SW480 (cell line): ENCODE data around the gene CA12.
A peak's percentile ranks its signal among the peaks of the same experiment; 100 is the strongest.
"Not testable (repeated sequence)": the region's sequence is repeated elsewhere in the genome, so short reads cannot be mapped to it uniquely, and the experiment has no call there.

ENCODE experiments used
- DNase-seq: peaks from one replicate; pipeline ENCODE4 v3.0.0-alpha.2; 2016; ENCODE audit warnings: low spot score

The CA12 gene

DNA sequence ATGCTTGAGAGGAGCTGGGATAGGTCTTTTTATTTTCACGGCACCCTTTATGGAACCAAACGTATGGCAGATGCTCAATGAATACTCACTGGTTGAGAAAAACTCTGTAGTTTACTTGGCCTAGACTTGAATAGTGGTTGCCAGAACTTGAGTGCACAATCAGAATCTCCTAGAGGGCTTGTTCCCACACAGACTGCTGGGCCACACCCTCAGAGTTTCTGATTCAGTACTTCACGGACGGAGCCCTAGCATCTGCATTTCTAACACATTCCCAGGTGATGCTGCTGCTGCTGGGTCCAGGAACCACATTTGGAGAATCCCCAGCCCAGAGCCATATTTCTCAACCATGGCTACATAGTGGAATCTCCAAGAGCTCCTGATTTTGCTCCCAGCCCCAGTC lies 24.6 kb downstream of the CA12 start:
- DNase-seq: no peak

DNA sequence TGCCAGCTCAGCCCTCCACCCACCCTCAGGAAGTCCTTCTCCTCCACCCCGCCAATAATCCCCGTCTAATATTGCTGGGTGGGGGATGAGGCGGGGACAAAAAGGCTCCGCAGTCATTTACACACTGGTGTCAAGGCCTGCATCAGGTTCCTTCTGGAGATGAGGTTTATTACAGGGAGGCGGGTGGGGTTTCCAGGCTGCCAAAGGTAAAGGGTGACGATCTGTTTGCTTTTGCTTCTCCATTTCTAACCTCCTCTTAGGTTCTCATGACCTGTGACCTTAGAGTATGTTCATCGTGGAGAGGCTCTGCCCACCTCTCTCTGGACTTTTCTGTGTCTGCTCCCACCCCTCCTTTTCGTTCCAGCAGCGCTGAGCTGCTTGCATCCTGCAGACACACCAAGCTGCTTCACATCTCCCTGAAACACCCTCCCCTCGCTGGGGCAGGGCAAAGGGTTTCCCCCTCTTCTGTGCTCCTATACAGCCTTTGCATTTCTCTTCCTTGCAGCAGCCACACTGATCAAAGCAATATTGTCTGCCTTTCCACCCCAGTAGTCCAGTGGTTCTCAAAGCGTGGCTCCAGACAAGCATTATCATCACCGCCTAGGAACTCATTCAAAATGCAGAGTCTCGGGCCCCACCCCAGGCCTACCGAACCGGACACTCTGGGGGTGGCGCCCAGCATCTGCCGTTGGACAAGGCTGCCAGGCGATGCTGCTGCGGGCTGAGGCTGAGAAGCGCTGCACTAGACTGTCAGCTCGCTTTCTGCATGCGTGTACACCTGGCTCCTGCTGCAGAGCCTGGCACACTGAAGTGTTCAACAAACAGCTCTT lies 26.6 kb downstream of the CA12 start:
- no peak for DNase-seq

DNA sequence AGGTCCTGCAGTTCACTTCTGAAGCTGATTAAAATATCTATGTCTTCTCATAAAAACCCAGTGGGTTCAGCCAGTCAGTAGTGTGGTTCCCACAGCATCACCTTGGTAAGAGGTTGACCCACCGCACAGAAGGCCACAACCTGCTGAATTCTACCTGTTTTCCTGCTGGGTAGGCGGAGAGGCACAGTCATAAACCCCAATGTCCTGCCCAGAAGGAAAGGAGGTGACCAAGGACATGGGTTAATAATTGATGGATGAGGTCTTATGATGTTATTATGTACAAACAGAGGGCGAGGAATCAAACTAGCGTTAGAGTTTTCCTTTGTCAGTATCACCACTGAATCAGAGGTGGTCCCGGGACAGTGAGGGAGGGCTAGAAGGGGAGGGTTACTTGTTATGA lies 27.8 kb downstream of the CA12 start:
- no peak for DNase-seq

DNA sequence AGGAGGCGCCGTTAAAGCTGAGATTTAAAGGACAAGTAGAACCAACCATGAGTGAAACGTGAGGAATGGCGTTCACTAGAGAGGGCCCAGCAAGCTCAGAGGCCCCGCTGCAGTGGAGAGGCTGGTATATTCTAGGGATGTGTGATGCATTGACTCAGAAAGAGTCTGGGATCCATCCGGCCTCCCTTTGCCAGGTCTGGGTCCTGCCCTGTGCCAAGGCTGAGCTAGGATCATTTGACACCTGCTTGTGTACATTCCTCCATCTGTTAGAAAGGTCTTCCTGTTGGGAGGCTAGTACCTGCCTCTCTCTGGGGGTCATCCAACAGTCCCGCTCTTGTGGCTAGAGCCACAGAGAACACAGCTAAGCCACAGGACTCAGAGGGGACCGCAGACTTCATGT lies 28.4 kb downstream of the CA12 start:
- no peak for DNase-seq

DNA sequence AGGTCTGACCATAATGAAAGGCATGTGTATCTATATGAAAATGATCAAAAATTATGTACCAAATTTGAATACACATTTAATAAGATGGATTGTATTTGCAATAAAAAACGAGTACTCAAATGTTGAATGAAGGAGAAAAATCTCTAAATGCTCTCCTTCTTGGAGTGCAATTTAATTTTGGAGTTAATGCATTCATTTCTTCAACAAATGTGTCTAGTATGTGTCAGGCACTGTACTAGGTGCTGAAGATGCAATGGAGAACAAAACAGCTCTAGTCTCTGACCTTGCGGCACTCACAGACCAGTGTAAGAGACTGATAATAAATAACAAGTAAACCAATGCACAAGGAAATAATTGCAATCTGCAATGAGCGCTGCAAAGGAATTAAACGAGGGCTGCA lies 28.8 kb downstream of the CA12 start:
- no peak for DNase-seq

DNA sequence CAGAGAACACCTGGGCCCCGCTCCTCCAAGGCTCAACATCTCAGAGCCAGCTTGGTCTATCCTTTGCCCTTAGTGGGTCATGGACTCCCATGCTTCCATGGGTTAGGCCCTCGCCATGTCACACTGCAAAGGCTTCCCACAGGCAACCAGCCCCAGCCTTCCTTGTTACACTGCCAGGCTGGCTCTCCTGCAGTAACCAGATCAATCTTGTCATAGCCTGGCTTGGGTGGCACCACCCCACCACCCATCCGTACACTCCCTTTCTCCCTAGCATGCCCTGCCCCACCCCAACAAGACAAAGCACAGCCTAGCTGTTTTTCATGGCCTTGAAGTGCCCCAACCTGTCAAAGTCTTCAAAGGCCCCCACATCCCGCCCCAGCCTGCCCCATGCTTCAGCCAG lies 30.5 kb downstream of the CA12 start:
- no peak for DNase-seq

DNA sequence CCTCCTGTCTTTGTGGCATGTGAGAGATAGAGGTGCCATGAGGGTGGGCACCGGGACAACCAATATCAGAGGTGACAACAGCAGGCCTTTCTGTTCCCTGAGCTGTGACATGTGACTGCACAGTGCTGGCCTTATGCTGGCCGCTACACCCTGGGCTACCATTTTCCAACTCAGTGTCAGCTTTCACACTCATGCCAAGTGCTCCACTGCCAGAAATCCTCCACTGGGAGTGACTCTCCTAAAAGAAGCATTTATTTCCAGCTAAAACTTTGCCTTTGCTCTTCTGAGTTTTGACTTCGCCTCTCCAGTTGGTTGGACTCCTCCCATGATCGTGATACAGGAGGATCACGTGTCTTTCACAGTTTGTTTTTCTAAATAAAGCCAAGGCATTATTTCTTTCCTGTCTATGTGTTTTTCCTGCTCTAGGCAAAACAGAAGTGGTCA lies 31.4 kb downstream of the CA12 start:
- DNase-seq: no peak

DNA sequence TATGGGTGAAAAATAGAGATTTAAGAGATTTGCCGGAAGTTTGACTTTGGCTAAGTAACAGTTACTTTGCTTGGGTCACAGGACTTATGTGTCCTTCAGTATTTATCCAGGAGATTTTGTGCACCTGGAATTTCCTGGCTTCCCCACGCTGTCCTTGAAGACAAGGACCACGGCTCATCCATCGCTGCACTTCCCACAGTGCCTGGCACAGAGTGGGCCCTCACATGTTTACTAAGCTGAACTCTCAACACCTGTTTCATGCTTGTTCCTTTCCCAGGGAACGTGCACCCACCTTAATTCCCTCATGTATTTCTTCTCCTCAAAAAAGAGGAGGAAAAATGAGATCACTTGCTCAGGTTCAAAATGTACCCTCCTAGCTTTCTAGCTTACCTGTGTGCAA lies 32.0 kb downstream of the CA12 start:
- DNase-seq: no peak

DNA sequence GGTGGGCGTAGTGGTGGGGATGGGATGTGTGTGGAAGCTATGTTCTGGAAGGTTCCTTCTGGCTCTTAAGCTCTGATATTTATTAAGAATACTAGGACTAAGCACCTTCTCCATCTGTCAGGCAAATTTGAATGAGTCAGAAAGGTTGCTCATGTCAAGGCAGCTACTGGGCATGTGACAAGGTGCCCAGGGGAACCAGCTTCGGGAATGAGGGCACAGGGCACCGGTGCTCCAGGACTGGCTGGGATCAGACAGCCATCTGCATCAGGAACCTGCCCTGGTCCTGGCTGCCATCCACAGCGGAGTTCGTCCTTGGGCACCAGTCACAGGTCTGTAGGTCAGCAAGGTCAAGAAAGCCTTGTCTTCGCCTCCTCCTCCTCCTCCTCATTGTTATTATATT lies 32.5 kb downstream of the CA12 start:
- no peak for DNase-seq

DNA sequence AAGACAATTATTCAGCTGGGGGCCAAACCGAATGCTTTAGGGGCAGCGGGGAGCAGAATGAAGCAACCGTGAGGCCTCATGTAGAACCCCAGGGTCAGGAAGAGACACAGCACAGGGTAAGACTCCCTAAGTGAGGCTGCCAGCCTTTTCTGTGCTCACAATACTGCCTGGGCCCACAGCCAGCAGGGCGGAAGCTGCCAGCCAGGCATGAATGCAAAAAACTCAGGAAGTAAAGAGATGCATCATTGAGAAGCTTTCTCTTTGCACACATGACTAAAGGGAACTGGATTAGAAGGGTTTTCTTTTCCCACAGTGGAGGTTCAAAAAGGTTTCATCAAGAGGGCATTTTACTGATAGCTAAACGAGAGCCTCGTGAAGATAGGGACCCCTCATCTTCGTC lies 33.3 kb downstream of the CA12 start:
- DNase-seq: no peak

DNA sequence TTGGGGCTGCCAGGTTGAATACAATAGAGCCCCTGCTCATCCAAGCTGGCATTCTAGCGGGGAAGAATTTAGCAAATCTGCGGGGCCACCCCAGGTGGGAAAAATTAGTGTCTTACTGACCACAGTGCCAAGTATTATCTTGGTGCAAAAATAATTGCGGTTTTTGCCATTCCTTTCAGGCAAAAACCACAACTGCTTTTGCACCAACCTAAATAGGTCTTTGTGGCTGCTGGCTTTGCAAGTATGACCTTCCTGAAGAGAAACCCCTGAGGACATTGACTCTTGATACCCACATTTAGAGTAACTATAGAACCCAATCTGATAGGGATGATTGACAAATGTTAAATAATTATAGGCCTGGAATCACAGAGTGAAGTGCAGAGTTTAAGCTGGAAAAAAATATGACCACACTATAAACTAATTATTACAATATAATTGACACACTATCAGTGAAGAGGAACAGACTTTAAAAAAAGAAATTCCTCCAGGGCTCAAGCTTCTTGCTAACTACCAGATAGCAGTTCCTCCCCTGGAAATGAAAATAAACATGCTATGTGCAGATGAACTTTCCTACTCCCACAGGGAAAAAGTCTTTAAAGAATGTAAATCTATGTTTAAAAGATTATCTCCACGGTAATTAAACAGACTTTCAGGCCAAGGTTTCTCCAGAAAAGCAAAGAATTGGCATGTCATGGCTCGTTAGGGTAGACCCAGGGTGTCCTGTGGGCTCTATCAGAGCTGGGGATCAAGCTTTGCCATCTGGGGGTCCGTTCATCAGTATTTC lies 34.4 kb downstream of the CA12 start:
- no peak for DNase-seq

DNA sequence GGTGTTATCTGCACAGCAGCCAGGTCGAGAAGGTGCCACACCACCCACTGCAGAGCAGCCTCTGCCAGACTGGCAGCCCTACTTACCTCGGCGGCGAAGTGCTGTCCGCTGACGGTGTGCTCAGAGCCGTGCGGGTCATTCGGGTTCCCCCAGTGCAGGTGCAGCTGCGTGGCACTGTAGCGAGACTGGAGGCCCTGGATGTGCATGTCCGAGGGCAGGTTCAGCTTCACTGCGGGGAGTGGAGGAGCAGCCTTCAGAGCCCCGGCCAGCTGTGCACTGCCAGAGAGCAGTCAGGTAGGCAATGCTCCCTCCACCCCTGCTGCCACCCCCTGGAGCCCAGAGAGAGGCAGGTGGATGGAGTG lies 36.3 kb downstream of the CA12 start:
- no peak for DNase-seq

DNA sequence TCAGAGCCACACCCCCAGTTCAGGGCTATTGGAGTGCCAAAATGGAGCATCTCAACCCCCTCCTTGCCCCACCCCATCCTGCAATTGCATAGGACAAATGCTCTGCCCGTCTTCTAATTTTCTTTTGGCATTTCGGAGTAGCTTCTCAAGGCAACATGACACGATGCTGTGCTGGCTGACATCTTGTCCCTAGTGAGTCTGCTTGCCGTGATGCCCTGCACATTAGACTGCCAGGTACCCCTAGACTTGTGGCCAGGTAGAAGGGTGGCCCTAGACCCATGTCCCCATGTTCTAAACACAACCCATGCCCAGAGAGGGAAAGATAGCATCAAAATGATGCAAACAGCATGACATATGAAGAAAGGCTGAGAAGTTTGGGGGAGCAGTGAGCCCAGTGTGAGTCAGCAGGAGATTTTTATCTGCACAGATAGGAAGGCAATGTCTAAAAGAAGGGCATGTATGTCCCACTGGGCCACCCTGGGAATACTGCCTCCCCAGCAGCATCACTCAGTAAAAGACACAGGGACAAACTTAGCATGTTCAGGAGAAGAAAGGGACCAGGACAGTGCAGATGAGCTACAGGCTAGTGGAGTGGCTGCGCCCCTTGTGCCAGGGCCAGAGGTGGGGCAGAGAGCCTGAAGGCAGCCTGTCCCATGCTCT lies 36.8 kb downstream of the CA12 start:
- peak; percentile 12 for DNase-seq

DNA sequence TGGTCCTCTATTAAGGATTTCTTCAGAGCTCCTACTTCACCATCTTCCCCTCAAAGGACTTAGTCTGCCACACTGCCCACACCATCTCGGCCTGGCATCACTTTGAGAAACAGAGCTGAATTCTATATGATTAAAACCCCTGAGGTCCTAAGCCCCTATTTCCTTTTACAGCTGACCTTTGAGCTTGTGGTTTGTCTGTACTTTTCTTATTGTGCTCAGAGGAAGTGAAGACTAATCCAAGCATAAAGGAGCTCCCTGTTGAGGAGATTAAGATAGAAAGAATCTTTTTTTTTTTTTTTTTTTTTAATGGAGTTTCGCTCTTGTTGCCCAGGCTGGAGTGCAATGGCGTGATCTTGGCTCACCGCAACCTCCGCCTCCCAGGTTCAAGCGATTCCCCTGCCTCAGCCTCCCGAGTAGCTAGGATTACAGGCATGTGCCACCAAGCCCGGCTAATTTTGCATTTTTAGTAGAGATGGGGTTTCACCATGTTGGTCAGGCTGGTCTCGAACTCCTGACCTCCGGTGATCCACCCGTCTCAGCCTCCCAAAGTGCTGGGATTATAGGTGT lies 38.6 kb downstream of the CA12 start:
- not testable (repeated sequence) for DNase-seq

DNA sequence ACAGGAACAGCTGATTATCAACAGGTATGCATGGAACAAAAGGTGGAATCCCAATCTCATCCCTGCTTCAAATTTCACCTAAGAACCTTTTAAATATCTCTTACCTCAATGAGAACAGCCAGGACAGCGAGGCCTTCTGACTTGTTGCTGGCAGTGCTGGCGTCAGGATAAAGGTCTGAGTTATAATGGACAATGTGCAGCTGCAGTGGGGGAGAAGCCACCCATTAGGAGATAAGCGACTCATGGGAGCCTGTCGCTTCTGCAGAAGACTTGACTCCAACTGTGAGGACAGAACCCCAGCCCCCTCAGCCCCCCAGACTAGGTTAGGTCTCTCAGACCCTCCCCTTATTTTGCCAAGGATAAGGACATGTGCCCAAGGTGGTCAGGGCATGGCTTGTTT lies 39.7 kb downstream of the CA12 start:
- DNase-seq: no peak

DNA sequence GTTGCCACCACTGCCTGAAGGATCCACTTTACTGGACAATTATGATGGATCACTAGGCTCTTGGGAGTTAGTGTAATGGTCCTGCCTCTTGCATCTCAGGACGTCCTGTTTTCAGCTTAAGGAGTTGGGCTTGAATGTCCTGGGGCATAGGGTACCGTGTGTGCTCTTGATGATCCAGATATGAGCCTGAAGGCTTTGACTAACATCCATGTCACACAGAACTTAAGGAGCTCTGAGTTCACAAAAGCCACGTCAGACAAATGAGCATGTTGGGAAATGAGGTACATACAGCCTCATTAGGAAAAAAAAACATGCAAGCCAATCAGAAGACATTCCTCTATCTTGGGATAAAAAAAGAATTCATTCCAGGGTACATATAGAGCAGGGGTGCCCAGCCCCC lies 40.8 kb downstream of the CA12 start:
- DNase-seq: no peak

DNA sequence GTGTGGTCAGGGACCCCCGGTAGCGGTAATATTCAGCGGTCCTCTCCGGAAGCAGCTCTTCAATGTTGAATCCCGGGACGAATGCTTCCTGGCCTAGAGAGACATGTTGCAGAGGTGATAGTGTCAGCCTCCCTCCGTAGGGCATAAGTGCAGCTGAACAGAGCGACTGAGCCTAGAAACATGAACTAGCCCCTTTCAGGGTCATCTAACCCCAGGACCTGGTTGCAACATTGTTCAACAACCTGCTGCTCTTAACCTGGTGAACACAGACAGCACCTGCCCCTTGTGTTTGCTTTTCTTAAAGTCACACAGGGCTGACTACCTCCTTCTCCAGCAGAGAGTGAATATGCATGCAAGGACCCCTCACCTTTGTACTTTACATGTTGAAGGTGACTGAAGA lies 41.3 kb downstream of the CA12 start:
- no peak for DNase-seq

DNA sequence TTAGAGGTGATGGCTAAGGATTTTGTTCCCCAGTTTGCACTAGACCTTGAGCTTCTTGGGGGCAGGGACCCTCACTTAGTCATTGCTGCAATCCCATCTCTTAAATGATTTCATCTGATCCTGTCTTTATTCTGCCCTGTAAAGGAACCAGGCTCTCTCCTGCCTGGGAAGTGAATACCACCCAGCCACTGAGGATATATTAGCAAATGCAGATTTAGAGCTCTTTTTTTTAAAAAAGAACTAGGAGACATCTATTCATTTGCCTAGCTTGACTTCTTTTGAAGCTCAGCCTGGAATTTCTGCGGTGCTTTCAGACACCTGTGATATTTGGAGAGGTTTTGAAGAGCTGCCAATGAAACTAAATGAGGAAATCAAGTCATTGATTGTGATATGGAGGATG lies 41.8 kb downstream of the CA12 start:
- DNase-seq: no peak

DNA sequence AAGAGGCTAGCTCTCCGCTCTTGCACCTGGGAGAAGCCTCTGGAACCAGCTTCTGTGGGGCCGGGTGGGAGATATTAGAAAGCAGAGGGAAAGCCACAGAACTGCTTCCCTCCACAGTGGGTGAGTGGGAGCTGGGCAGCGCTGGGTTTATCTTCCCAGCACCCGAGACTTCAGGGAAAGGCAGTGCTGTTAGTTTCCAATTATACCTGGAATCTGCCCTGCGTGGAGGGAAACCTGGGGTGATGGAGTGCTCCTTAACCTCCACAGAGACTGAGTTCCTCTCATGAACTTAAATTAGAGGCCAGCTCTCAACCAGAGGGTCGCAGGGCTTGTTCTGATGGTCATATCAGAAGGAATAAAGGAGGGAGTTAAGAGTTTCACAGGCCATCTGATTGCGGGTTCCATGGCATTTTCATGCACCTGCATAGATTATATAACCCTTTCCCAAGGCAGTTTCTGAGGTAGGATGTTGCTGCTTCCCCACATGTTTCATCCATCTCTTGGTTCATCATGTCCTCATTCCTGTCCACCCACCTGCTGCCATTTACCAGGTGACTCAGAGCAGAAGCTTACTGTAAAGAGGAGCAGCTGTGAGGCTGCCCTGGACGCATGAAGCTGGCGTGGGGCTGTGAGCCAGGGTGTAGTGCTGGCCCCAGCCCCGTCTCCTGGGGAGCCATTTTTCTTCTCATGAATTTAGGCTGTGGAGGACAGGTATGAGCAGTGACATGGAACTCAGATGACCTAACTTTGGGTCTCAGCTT lies 42.5 kb downstream of the CA12 start:
- DNase-seq: peak; percentile 23

DNA sequence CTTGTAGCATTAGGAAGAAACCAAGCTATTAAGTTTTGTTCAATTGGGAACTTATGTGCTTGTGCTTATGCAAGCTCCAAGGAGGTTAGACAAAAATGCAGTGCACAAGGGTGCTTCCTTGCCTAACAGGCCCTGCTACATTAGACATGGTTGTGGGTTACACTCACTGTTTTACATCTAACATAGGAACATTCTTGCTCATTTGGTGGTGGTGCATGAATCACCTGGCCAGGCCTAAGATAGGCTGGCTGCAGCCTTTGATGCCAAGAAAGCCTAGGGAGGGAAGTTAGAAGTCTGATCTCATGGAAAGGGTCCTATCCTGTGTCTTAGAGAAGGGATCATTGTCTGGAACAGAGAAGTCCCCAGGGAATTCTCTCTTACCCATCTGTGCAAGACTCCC lies 43.5 kb downstream of the CA12 start:
- no peak for DNase-seq

DNA sequence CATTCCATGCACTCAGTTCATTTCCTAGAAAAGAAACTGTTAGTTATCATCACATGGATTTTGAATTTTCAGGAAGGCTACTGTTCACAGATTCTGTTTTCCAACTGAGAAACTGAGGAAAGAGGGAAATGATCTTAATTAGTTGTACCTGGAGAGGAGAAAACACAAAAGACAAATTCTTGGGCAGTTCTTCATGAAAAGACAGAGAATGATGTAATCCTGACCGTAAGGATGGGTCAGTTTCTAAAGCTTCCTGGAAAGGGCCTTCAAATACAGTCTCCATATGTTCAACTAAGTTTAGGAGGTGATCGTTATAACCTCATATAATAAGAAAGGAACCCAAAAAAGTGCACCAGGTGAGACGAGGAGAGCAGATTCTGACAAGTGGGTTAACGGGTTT lies 44.6 kb downstream of the CA12 start:
- no peak for DNase-seq
